ENCODE results near the gene RXRG.

RXRG gene

DNA sequence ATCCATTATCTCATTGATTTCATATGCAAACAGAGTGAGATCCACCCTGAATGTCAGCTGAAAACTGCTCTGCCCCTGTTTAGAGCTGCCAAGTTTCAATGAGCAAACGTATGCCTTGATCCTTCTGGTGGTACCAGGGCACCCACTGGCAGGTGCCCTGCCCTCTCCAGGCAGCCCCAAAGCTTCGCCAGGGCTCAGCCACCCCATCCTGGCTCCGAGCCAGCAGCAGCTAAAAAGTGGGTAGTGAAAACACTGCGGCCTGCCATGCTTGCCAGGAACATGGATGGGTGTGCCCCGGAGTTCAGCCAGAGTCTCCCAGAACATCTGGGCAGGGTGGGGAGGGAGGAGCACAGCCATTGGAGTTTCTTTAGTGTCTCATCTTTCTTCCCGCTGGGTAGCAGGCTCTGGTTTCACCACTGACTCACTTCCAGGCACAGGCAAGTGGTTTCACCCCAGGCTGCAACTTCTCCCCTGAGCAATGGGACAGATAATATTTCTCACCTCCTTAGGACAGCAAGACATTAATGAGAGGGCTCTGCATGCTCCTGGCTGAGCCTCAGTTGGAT is 80.3 kb downstream of the RXRG start:
- no peak for DNase-seq

DNA sequence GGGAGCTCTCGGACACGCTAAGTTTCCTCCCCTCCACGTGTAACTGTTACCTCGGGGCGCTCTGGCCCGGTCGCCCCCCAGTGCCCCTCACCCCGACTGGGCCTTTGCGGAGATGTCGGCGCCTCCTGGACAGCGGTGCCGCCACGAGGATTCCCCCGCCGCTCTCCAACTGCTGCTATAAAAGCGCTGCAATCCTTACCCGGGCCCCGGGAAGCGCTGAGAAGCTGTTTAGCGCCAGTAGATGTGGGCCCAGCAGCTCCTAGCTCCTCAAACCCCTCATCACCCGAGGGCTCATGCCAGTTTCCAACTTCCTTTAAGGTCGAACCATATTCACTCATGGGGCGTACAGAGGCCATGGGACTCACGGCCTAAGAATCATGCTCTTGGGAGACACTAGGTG is 88.0 kb downstream of the RXRG start:
- peak; percentile 62 for DNase-seq

DNA sequence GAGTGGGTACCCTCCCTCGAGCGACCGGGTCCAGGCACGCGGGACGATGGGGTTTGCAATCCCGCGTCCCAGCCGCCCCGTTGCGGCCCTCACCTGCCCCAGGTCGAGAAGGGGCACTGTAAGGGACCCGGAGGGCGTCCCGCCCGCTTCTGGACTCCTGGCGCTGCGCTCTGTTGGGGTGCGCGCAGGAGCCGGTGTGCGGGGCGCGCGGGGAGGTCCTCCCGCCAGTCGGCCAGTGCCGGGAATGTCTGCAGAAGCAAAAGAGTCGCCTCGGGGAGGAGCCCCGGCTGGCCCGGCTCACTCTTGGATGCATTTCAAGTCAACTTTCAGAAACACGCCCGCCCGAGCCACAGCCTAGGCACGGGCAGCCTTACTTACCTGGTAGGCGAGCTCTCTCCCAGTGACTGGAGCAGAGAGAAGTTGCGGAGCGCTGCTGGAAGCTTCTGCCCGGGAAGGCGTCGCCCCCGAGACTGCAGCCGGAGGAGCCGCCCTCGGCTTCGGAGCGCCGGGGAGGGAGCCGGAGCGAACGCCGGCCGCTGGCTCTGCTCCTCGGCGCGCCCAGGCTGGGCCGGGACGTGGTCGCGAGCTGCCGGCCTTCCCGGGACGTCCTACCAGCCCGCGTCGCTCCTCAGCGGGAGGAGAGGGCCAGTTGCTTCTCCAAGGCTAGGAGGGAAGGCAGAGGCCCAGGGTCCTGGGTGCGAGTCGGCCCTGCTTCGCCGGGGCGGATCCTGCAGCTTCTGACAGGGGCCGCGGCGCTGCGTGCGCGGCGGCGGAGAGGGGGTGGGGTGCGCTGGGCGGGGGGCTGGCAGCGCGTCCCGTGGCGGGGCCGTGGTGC is 88.7 kb downstream of the RXRG start, which contains the start of gene LMX1A:
LMX1A (minus strand) TSS at position 739 of the 835 bp plus-strand sequence. CDS start 1,156 bp downstream, outside the sequence.
- DNase-seq, result peak; percentile 68

DNA sequence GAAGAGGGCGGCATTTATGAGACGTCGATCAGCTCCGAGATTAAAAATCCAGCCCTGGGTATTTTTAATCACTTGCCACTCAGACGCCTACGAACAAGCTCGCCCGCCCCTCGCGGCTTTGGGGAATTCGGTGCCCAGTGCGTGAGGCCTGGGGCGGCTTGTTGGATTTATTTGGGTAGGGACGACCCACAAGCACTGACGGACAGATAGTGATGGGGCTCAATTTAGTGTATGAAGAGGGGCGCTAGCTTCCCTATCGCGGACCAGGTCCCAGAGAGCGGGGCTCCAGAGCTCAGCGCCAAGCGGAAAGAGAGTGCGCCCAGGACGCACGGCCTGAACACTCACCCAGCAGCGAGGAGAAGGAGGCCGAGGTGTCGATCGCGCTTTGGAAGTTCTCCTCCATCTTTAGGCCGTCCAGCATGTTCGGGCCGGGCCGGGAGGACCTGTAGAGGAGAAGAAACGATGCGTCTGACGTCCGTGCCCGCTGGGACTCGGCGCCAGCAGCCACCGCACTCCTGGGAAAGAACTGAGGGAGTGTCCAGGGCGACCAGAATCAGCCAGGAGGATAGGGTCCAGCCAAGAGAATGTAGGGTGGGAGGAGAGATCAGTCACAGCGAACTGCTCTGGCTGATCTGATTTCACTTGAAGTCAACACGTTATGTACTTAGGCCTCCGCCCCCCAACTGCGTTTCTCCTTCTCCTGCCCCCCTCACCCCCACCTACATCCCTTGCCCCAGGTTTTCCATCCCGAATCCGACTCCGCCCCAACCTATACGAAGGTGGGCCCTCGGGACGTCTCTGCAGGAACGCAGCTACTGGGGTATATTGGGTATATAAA is 89.6 kb downstream of the RXRG start:
- peak; percentile 70 for DNase-seq

DNA sequence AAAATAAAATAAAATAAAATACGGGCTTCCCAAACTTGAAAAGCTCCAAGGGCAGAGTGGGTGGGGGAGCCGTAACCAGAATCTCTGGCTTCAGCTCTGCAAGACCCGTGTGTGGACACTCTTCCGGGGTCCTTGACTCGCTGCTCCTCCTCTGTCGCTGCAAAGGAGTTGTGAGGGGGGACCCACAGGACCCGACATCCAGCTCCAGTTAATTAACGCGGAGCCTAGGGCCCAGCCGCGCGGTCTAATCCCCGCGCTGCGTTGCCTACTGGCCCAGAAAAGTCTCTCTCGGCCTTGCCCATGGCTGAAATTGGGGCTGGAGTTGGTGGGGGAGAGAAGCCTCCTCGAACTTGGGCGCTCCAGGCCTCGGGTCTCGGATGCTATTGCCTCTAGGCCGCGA is 90.2 kb downstream of the RXRG start:
- DNase-seq, result peak; percentile 68

DNA sequence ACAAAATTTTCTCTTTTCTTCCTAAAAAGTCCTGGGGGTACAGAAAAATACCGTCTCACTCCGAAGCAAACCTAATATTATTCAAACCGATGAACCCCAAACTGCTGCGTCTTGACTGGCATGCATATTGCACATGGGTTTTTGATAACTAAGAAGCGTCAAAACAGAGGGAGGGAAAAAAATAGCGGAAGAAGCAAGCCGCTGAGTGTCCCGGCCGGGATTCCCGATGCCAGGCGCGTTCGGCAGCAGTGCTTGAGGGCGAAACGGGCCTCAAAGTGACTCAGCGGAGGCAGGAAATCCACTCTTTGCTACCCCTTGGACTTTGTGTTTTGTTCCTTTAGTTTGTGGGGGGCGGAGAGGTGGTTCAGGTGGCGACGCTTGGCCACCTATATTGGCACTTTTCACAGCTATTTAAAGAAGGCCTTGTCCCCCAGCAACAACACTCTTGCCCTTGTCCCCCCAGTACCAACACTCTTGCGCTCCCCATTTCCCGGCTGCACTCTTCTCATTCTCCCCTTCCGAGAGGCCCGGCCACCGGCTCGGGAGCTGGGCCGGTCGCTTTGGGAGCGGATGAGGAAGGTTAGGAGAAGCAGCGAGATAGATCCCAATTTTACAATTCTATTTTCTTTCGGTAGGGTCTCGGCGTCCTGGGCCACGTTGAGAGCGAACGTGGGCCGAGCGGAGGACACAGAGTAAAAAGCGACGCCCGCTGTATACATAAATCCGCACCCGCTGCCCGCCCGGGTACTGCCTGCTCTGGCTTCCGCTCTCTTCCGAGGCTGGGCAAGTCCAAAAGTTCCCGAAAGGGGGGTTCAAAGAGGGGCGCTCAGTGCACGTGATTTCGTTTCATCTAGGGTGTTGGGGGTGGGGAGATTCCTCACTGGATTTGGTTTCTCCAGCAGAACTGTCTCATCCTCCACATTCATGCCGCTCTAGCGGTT is 90.9 kb downstream of the RXRG start:
- peak; percentile 75 for DNase-seq

DNA sequence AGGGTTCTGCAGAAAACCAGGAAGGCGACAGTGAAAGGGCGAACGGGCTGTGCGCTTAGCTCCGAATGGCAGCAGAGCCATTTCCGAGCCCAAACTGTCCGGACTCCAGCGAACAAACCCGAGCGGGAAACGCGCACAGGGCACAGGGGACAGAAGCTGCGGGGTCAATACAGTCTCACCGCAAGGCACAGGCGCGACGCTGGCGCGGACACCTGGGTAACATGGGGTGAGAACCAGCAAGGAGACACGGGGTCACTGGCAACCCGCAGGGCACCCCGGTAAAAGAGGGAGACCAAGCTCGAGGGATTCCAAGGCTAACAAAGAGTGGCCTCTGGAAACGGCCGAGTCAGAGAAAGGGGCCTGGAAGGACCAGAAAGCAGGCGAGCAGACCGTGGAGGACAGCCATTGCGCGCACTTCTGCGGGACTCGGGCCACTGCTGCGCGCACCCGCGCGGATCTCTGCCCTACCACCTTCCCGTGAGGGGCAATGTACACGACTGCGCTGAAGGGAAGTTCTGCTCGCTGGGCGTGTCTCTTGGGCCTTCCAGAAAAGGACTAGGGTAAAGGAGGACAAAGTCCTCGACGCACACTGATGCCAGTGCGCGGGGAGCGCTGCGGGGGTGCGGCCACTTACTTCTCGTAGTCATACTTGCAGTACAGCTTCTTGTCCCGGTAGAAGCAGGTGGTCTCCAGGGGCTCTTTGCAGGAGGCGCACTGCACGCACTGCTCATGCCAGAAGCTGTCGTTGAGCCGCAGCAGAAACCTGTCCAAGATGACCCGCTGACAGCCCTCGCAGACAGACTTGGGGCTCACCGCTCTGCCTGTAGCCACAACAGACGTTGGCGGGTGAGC is 92.3 kb downstream of the RXRG start:
- DNase-seq, result peak; percentile 69

DNA sequence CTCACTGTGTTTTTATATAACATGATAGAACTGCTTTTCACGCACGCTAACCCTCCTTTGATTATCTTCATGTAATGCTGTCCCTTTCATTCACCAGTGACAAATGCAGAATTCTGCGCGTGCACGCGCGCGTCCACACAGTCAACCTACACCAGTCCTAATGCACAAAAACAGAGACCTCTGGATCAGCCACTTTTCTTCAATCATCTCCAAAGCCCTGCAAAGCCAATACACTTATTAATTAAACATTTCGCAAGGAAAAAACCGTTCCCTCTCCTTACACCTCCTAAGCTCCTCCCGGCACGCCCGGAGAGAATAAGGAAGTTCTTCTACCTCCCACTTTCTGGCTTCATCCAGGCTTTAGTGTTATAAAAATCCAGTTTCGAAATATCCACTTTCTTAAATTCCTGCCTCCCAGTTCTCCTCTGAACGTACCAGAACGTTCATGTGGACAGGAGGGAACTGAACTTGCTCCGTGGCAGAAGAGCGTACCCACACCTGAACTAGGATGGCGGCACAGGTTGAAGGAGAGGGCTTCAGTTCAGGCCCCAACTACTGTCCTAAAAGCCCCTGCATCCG is 93.0 kb downstream of the RXRG start:
- peak; percentile 67 for DNase-seq

All from eye (tissue), 1 donor.